RPMI7951 (cell line): ENCODE measurements around the gene ADGB. TPM values are rescaled to one million over a fixed set of nuclear protein-coding genes. Genes with fewer than 3 reads are reported as not detected.

Experiments used
- DNase-seq: peaks from one replicate; pipeline ENCODE4 v3.0.0-alpha.2; 2012; ENCODE audit warnings: low read depth
- total RNA-seq: library from RNA; depleted of rRNA; stranded (reverse); fragments of >200 nt; shearing (Covaris generic); gene quantifications from 2 replicates; pipeline ENCODE4 v1.2.3, GENCODE V29; 2014; rRNA removed

The ADGB gene
- total RNA-seq, 1 experiment from 2014 or later, result not detected

GRCh38 chr6:146861029-146861563, 262.3 kb downstream of the ADGB start:
- no peak for DNase-seq

DNA sequence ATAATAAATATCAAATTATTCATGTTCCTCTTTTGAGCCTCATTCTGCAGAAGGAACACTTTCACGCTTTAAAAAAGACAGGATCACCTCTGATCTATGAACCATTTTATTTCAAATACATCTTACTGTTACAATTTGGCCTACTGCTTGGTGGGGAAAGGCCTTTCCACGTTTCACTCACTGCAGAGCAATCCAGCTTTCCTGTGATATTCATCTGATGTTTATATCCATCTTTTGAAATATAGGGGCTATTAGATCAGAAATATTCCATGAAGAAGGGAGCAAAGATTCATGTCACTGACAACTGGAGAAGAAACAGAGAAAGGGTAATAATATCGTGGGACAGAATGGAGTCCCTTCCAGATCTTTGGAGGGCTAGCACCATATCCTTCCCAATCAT, 262.9 kb downstream of the ADGB start:
- no peak for DNase-seq

GRCh38 chr6:146862508-146862919, 263.7 kb downstream of the ADGB start:
- no peak for DNase-seq

DNA sequence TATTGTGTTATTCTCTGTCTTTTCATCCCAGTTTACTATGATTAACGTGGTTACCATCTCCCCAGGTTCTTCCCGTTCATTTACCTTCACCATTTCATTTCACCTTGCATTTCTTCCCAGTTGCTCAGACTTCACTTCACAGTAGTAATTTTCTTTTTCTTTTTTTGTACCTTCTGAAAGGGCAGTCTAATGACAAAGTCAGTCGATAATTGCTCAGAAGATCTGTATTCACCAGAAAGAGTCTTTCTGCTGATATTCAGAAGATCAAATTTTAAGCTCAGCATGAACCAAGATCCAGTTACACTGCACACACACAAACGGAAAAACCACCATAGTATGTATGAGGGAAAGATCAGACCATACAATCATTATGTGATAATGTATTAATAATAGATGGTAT, 265.5 kb downstream of the ADGB start:
- no peak for DNase-seq

GRCh38 chr6:146864885-146865284, 266.1 kb downstream of the ADGB start:
- DNase-seq, result no peak

Other genes with a start within 250 kb of the ADGB start
- 104 and 125 TPM in 2 replicates for gene RAB32, start 55.1 kb upstream of the ADGB start, total RNA-seq